ENCODE measurements around the gene AOPEP.
"Not testable (repeated sequence)": the region's sequence is repeated elsewhere in the genome, so short reads cannot be mapped to it uniquely, and the experiment has no call there.

The AOPEP gene

GRCh38 chr9:94933511-94933828 lies 207.0 kb downstream of the AOPEP start:
- DNase-seq (ENCODE audit: low read depth), result no peak

- no peak for DNase-seq (ENCODE audit: low read depth)
These were observed 208.4 kb downstream of the AOPEP start for GRCh38 chr9:94934816-94935328.

GRCh38 chr9:94935396-94935795 lies 208.9 kb downstream of the AOPEP start:
- no peak for DNase-seq (ENCODE audit: low read depth)

- DNase-seq (ENCODE audit: low read depth), result no peak
These were observed 209.9 kb downstream of the AOPEP start for GRCh38 chr9:94936419-94936818.

- no peak for DNase-seq (ENCODE audit: low read depth)
These were observed 210.9 kb downstream of the AOPEP start for GRCh38 chr9:94937214-94937903.

- DNase-seq (ENCODE audit: low read depth), result no peak
These were observed 211.9 kb downstream of the AOPEP start for GRCh38 chr9:94938384-94938783.

GRCh38 chr9:94940296-94940695 lies 213.8 kb downstream of the AOPEP start:
- DNase-seq (ENCODE audit: low read depth), result not testable (repeated sequence)

- no peak for DNase-seq (ENCODE audit: low read depth)
These were observed 214.8 kb downstream of the AOPEP start for GRCh38 chr9:94941211-94941875.

- DNase-seq (ENCODE audit: low read depth), result no peak
These were observed 218.1 kb downstream of the AOPEP start for GRCh38 chr9:94944626-94945025.

- DNase-seq (ENCODE audit: low read depth), result no peak
These were observed 219.0 kb downstream of the AOPEP start for GRCh38 chr9:94945197-94946144.

- no peak for DNase-seq (ENCODE audit: low read depth)
These were observed 219.8 kb downstream of the AOPEP start for GRCh38 chr9:94946256-94946655.

- DNase-seq (ENCODE audit: low read depth), result no peak
These were observed 222.2 kb downstream of the AOPEP start for GRCh38 chr9:94948567-94949235.

GRCh38 chr9:94949370-94949769 lies 222.9 kb downstream of the AOPEP start:
- DNase-seq (ENCODE audit: low read depth), result no peak

GRCh38 chr9:94950040-94950578 lies 223.6 kb downstream of the AOPEP start:
- DNase-seq (ENCODE audit: low read depth), result no peak

GRCh38 chr9:94950579-94951323 lies 224.3 kb downstream of the AOPEP start:
- DNase-seq (ENCODE audit: low read depth), result no peak

- no peak for DNase-seq (ENCODE audit: low read depth)
These were observed 225.0 kb downstream of the AOPEP start for GRCh38 chr9:94951324-94952135.

GRCh38 chr9:94952565-94953373 lies 226.3 kb downstream of the AOPEP start:
- DNase-seq (ENCODE audit: low read depth), result no peak

GRCh38 chr9:94956731-94957130 lies 230.2 kb downstream of the AOPEP start:
- DNase-seq (ENCODE audit: low read depth), result no peak

GRCh38 chr9:94960964-94961363 lies 234.5 kb downstream of the AOPEP start:
- no peak for DNase-seq (ENCODE audit: low read depth)

Measured in activated T-cell treated with anti-CD3 and anti-CD28 coated beads for 1 hour (primary cell).